Stimulated activated CD8-positive, alpha-beta memory T cell treated with anti-CD3 and anti-CD28 coated beads, Interleukin-12 subunit alpha, Interleukin-12 subunit beta, amount 100 ng/mL, for 1 hour (primary cell): ENCODE measurements around the gene GPD1L.
A peak's percentile ranks its signal among the peaks of the same experiment; 100 is the strongest.
"Not testable (repeated sequence)": the region's sequence is repeated elsewhere in the genome, so short reads cannot be mapped to it uniquely, and the experiment has no call there.

ENCODE experiments used
- DNase-seq: peaks from one replicate; pipeline ENCODE4 v3.0.0-alpha.2; 2020; ENCODE audit warnings: low read depth

The GPD1L gene

DNA sequence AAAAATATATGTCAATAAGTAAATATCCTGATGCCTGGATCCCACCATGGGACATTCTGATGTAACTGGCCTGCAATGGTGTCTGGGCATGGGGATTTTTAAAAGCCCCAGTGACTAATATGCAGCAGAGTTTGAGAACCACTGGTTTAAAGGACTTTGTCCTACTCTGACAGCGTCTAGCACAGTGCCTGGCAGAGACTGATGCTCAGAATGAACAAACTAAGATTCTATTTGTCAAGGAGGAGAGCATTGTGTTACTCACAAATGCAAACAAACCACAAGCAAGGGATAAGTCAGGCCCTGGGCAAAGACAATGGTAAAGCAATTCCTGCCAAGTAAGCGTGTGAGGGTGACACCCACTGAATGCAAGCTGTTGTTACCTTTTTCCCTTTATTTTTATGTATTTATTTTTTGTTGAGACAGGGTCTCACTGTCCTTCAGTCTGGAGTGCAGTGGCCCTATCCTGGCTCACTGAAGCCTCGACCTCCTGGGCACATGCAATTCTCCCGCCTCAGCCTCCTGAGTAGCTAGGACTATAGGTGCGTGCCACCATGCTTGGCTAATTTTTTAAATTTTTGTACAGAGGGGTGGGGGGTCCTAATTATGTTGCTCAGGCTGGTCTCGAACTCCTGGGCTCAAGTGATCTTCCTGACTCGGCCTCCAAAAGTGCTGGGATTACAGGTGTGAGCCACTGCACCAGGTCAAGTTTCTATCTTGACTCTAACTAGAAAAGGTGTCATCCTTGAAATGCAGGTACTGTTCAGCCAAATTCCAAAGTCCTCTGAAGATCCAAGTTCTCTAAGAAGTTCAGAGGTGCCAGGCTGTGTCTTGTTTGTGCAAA, 909 bp upstream of the GPD1L start:
- no peak for DNase-seq

DNA sequence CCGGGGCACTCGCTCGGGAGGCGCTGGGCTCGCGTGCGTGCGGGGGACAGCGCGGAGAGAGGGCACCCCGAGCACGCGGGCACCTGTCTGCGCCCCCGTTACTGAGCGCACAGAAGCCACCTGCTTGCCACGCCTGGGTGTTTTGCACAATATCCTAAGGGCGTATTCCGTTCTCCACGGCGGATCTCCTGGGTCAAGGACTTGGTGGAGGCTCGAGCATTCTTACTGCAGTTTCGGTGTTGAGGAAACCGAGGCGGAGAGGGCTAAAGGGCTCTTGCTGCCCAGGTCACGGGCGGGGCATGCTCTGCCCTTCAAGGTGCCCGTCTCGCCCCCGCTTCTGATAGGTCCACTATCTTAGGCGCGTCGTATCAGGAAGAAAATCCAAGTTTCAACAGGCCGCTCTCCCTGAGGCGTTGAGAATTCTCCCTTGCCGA, 526 bp downstream of the GPD1L start:
- no peak for DNase-seq

DNA sequence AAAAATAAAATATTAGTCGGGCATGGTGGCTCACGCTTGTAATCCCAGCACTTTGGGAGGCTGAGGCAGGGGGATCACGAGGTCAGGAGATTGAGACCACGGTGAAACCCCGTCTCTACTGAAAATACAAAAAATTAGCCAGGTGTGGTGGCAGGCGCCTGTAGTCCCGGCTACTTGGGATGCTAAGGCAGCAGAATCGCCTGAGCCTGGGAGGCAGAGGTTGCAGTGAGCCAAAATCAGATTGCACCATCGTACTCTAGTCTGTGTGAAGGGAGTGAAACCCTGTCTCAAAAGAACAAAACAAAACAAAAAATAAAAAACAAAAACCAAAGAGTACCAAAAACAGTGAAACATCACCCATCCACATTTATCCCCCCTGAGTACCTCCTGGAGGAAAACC, 1.8 kb downstream of the GPD1L start:
- not testable (repeated sequence) for DNase-seq

DNA sequence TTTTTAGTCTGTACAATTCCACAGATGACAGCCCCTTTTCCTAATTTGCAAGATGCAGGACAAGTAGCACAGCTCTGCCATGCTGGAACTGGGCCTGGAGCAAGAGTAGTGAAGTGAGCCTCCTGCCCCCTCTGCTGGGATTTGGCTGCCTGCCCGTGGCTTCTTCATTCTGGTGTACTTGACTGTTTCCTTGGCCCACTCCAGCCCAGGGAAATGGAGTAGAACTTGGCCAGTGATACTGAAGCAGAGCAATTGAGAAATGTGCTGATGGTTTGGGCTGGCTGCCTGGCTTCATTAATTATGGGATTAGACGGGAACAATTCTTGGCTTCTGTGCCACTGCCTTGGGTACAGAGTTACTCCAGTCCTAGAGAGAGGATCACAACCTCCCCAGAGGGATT, 2.8 kb downstream of the GPD1L start:
- DNase-seq, result no peak

DNA sequence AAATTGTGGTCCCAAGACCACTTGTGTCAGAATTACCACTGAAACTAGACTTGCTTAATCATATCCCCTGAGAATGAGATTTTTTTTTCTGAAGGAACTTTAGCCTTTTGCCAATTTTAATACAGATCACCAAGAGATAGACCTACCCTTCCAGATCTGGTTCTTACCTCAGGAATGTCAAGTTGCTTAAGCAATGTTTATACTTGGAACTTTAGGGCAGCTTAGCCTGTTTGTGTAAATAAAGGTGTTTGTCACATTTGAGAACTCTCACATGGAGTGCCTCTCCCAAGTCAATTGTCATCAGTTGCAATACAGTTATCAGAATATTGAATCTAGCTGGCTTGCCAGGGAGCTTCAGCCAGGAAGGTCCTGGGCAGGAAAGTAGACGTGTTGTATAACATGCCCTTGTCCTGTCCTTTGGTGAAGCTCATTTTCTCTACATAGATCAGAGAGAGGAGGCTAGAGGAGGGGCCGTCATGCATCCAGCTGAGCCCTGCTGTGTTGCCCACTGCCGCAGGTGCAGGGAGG, 3.9 kb downstream of the GPD1L start:
- DNase-seq, result no peak

DNA sequence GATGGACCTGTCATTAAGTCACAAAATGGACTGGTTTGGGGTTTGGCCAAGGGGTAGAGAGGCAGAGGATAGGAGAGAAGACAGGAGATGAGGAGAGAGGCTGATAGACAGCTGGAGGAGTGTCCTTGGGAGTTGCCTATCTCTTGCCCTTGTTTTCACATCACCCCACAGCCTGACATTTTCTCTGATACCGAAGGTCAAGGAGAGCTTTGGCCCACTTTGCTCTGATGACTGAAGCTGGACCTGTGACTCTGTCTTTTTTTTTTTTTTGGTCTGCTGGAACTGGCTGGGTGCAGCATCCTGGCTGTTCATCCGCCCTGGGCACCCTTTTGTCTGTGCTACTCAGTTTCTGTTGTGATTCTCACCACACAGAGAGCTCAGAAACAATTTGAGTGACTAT, 5.1 kb downstream of the GPD1L start:
- no peak for DNase-seq

DNA sequence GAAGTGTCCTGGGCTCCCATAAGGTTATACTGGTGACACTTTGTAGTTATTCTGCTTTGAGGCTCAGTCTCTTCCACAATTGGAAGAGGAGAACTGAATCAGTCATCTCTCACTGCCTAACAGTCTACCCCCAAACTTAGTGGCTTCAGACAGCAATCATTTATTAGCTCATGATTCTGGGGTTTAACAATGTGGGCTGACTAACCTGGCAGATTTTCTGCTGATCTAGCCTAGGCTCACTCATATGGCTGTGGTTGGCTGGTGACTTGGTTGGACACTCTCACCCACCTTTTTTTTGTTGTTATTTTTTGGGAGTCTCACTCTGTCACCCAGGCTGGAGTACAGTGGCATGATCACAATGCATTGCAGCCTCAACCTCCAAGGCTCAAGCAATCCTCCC, 7.1 kb downstream of the GPD1L start:
- no peak for DNase-seq

DNA sequence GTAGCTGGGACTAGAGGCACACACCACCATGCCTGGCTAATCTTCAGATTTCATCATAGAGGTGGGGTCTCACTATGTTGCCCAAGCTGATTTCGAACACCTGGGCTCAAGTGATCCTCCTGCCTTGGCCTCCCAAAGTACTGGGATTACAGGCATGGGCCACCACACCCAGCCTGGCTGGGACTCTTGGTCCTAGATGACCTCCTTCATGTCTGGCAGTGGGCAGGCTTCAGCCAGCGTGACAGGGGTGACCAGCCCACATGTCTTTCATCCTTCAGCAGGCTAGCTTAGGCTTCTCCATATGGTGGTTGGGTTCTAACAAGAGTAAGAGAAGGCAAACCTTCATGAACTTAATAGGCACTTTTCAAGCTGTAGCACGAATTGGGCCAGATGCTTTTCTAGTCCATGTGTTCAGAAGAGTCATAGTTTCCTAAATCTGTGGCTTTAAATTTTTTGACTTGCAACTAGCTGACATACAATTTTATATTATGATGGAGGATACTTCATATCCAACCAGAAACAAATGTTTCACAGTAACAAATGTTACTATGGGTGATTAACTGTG, 7.6 kb downstream of the GPD1L start:
- no peak for DNase-seq

DNA sequence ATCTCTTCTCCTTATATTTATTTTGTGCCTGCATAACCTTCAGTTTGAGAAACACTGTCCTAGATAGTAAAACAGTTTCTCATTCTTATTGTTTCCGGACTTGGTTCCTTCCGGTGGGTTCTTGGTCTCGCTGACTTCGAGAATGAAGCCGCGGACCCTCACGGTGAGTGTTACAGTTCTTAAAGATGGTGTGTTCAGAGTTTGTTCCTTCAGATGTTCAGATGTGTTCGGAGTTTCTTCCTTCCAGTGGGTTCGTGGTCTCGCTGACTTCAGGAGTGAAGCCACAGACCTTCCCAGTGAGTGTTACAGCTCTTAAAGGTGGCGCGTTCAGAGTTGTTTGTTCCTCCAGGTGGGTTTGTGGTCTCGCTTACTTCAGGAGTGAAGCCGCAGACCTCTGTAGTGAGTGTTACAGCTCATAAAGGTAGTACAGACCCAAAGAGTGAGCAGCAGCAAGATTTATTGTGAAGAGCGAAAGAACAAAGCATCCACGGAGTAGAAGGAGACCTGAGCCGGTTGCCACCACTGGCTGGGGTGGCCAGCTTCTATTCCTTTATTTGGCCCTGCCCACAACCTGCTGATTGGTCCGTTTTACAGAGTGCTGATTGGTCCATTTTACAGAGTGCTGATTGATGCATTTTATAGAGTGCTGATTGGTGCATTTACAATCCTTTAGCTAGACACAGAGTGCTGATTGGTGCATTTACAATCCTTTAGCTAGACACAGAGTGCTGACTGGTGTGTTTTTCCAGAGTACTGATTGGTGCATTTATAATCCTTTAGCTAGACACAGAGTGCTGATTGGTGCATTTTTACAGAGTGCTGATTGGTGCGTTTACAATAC, 8.3 kb downstream of the GPD1L start:
- peak; percentile 49 for DNase-seq

DNA sequence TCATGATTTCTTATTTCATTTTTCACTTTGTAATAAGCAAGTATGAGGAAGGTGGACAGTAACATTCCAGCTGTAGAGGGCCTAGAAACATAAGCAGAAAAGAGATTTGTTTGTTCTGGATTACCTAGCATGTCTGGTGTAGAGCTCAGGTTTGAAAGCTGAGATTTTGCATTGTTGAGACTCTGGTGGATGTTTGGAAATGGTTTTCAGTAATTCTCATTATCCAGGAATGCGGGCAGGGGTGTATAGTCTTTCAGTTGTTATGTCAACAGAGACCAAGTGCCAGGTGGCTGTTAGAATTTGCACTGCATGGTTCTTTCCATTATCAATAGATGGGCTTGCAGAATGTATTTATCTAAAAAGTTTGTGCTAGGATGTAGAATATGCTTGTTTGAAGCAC, 10.9 kb downstream of the GPD1L start:
- no peak for DNase-seq

DNA sequence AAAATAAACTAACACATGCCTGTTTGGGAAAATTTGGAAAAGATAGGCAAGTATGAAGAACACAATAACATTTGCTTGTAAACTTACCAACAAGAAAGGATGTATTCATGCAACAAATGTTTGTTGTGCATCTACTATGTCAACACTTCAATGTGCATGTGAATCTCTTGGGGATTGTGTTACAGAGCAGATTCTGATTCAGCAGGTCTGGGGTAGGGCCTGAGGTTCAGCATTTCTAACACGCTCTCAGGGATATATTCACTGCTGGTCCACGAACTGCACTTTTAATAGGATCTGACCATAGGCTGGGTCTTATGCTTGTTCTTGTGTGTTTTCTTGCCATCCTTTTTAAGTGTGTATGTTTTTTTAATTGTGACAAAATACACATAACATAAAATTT, 11.8 kb downstream of the GPD1L start:
- DNase-seq, result no peak

DNA sequence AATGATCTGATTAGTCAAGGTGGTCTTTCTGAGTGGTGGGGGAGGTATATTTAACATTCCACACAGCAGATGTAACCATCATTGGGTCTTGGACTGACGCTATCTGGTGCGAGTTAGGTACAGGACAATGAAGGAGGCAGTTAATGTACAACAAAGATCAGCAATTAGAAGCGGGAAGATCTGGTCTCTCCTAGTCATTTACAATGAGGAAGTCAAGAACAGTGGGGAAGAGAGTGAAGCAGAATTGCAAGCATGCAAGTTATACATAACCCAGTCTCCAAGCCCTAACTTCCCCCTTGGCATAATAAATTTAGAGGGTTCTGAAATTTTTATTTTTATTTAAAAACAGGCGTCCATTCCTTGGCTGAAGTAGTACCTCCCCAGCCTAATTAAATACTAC, 14.1 kb downstream of the GPD1L start:
- DNase-seq, result no peak

DNA sequence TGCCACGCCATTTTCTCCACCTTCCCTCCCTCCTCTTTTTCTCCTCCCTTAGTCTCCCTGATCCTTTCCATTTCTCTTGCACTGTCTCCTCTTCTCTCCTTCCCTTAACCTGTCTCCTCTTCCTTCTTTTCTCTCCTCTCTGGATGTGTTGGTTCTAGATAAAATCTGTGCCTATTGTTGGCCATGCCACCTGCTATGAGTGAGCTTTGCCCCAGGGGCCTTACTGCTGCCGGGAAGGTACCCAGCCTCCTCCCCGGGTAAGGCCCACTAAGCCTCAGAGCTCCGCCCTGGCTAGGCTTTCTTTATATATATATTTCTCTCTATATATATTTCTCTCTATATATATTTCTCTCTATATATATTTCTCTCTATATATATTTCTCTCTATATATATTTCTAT, 14.7 kb downstream of the GPD1L start:
- DNase-seq, result no peak

DNA sequence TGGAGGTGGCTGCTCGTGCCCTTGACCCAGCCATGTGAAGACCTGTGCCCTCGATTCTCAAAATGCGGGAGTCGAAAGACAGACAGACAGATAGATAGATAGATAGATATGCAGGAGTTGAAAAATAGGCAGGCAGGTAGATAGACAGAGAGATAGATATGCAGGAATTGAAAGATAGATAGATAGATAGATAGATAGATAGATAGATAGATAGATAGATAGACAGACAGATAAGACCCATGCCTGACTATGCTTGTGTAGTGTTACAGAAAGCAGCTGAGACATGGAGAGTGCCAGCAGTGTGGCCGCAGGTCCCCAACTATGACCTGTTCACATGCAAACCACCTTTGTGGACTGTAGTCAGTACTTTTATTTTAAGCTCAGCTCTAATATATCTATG, 17.2 kb downstream of the GPD1L start:
- DNase-seq, result no peak

DNA sequence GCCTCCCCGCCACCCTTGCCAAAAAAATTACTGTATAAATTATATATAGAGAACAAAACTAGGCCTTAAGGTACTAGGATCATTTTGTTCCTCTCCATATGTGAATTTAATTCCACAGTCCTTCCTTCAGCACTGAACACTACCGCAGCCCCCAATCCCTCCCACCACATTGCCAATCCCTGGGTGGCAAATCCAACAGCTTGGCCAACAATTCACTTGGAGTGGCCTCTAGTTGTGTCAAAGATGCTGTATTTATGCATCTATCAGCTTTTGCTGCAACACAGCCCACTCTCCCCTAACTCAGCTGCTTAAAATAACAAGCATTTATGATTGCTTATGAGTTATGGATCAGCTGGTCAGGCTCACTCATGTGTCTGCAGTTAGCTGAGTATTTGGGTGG, 18.6 kb downstream of the GPD1L start:
- DNase-seq, result no peak

DNA sequence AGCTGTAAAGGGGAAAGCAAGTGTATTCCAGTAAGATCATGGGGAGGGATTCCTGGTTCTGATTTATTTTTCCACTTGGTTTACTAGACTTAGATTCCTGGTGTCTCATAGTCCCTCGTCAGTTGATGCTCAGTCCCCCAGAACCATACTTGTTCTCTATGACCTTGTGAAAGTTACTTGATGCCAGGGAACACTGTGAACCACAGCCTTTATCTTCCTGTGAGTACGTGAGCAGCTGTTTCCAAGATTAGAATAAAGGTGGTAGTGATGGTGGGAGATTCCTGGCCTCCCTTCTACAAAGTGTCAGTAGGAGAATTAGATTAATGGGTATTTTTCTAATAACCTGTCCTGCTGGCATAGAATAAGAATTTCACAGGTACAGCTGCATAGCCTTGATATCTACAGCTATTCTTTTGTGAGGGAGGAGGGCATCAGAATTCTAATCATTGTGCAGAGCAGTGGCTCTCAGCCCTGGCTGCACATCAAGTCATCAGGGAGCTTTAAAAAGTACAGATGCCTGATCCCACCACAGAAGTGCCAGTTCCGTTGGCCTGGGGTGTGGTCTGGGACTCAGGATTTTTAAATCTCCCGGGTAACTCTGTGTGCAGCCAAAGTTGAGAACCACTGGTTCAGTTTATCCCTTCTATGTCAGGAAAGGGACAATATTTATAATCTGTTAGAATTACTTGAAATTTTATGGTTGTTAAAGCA, 20.0 kb downstream of the GPD1L start:
- no peak for DNase-seq

DNA sequence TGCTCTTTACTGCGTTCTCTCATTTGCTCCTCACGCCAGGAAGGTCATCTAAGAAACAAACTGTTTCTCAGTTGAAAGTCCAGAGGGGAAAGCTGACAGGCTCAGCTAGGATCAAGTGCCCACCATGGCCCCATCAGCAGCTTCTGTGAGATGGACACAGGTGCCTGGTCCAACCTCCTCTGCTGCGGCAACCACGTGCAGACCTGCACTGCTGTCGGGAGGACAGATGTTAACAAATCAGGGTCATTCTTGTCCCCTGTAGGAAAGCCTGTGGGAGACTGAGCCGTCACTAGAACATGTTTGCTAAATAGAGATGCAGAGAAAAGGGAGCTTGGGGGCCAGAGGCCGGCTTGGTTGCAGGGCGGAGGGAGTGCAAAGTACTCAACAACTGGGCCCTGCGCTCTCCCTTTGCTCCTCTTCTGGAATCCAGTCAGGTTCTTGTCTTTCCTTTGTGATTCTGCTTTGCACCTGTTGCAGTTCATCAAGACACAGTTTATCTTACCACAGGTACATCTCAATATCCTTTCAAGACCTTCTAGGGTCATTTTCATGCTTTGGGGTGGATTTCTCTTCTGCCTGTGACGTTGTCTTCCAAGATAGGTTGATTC, 20.9 kb downstream of the GPD1L start:
- DNase-seq, result no peak

DNA sequence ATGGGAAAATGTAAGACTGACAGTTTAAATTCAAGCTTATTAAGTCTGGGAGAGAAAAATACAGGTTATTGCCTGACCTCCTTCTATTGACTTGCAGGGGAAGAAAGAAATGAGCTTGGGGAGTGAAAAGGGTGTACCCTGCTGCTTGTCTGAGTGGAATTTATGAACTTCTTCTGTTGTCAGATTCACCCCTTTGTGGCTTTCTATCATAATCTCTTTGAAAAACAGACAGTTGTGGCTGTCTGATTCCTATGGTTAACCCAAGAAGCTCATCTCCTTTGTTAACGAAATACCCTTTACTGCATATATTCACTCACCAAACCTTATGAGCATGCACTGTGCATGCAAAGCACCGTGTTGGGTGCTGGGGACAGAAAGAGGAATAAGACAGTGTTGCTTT, 22.5 kb downstream of the GPD1L start:
- DNase-seq, result no peak

DNA sequence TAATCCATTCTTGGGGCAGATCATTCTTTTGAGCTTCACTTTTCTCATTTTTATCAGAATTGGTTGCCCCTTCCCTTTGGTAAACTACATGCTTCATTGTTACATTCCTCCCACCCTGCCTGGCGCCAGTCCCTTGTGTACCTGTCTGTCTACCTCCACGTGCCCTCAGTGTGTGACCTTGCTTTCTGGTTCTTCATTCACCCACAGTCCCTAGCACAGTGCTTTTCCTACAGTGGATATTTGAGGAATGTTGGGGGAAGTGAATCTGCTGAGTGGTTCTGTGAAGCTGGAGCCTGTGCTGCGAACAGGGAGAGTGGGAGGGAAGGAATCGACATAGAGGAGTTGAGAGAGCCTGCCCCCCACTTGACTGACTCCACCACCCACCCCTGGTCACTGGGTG, 23.4 kb downstream of the GPD1L start:
- no peak for DNase-seq

DNA sequence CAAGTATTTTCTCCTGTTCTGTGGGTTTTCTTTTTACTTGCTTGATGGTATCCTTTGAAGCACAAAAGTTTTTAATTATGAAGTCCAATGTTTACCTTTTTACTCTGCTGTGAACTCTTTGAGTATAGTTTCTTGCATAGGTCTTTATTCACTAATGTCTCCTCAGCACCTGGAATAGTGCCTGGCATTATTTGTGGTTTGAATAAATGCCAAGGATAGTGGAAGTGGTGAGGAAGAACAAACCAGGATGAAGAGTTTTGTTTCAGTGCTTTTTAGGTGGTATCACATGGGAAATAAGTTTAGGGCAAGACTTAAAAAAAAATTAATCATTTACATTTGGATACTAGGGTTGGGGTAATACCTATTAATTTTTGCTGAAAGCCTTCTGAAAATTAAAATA, 25.7 kb downstream of the GPD1L start:
- DNase-seq, result no peak

DNA sequence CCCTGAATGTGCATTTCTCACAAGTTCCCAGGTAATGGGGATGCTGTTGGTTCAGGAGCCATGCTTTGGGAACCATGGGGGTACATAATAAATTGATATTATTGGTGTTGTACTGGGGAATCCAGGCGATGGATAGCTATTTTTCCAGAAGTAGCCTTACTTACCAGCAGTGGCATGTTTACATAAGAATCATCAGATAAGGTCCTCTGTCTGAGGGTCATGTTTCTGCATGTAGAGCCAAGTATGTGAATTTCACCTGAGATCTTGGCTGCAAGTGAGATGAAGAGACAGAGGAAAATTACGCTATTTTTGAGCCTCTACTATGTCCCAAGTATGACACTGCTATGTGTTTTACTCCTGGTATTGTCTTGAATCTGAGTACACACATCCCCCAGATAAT, 26.3 kb downstream of the GPD1L start:
- no peak for DNase-seq

DNA sequence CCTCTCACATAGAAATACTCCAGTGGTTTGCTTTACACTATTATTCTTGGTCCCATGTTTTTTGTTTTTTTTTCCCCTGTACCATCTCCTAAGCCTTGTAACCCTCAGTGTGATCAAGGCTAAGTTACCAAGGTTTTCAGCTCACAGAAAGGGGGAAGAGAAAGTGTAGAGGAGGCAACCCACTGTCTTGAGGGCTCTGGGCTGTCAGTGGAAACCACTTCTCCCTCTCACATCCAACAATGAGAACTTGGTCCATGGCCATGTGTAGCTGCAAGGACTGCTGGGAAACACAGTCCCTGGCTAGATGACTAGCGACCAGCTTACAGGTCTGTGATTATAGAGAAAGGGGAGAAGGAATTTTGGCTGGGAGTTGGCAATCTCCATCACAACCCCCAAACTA, 30.3 kb downstream of the GPD1L start:
- DNase-seq, result no peak
